Lung (tissue), 12 donors: ENCODE measurements around the gene EXOSC2. TPM values are rescaled to one million over a fixed set of nuclear protein-coding genes. Genes with fewer than 3 reads are reported as not detected.

Experiments
- ATAC-seq: fragments of 200-7000 bp; cut with Tn5 transposase; one replicate; pipeline ENCODE4 v1.9.1; 2020; ENCODE audit warnings: moderate number of reproducible peaks; ENCODE audit not compliant: insufficient read depth, low FRiP score
- DNase-seq, 3 donors: peaks; one replicate each; pipeline ENCODE4 v3.0.0-alpha.2; 2013 to 2017
- H3K27ac ChIP-seq, 2 donors: one replicate each; pipeline ENCODE4 v1.5.1; 2013; ENCODE audit warnings: mild to moderate bottlenecking in 2 of 2, moderate library complexity in 2 of 2, control low read depth in 1 of 2, inconsistent platforms in 1 of 2, low read depth in 1 of 2, low read length in 1 of 2
- H3K27me3 ChIP-seq, 3 donors: one replicate each; pipeline ENCODE4 v1.5.1; 2013; ENCODE audit warnings: low read length in 2 of 3; ENCODE audit not compliant: control insufficient read depth in 3 of 3, insufficient read depth in 3 of 3
- H3K36me3 ChIP-seq, 4 donors: one replicate each; pipeline ENCODE4 v1.5.1; 2013; ENCODE audit warnings: low read length in 4 of 4, mild to moderate bottlenecking in 1 of 4, moderate library complexity in 1 of 4; ENCODE audit not compliant: control insufficient read depth in 4 of 4, insufficient read depth in 4 of 4
- H3K4me1 ChIP-seq, 5 donors: one replicate each; pipeline ENCODE4 v1.5.1; 2013; ENCODE audit warnings: low read length in 5 of 5, mild to moderate bottlenecking in 2 of 5, moderate library complexity in 1 of 5; ENCODE audit not compliant: control insufficient read depth in 5 of 5, insufficient read depth in 5 of 5
- H3K4me3 ChIP-seq: one replicate; pipeline ENCODE4 v1.5.1; 2013; ENCODE audit warnings: mild to moderate bottlenecking, control low read depth, moderate library complexity
- H3K9ac ChIP-seq, 2 donors: one replicate each; pipeline ENCODE4 v1.5.1; 2013; ENCODE audit warnings: low read length in 2 of 2, control low read depth in 1 of 2; ENCODE audit not compliant: insufficient read depth in 1 of 2
- H3K9me3 ChIP-seq, 4 donors: one replicate each; pipeline ENCODE4 v1.5.1; 2013; ENCODE audit warnings: low read length in 3 of 4, mild to moderate bottlenecking in 1 of 4, moderate library complexity in 1 of 4; ENCODE audit not compliant: control insufficient read depth in 4 of 4, insufficient read depth in 3 of 4
- WGBS, 2 donors: extraction: QIAGEN DNeasy Blood & Tissue Kit; methylation state at CpG; one replicate each; pipeline ENCODE4 v1.1.7; 2013; 5-methylcytosine and 5-hydroxymethylcytosine counted together
- polyA plus RNA-seq, 2 donors: library from polyadenylated mRNA; stranded (reverse); fragments of 200-250 nt; gene quantifications; one replicate each; pipeline ENCODE4 v1.2.1, GENCODE V29; 2013
- total RNA-seq, 2 donors: library from RNA; depleted of rRNA in 1 of 2; stranded (reverse); fragments of >200 nt in 1 of 2; gene quantifications; one replicate each; pipeline ENCODE4 v1.2.1, GENCODE V29; 2014 to 2021
- TF ChIP-seq, protein P1 (sequence below): IDR thresholded peaks from 2 replicates; pipeline ENCODE4 v1.5.1; 2012; ENCODE audit warnings: mild to moderate bottlenecking; ENCODE audit errors: control extremely low read depth, extremely low read depth
- donor health status: control.
- donor health status: control.
- donor health status: Bipolar disorder and iron deficiency.
- donor health status: healthy.
- donor health status: DM: yes; HTN: yes; CAD: no.

The EXOSC2 gene
- total and polyA plus RNA-seq, 4 donors, result 15.3 to 23.0 (median 19.0) TPM

DNA sequence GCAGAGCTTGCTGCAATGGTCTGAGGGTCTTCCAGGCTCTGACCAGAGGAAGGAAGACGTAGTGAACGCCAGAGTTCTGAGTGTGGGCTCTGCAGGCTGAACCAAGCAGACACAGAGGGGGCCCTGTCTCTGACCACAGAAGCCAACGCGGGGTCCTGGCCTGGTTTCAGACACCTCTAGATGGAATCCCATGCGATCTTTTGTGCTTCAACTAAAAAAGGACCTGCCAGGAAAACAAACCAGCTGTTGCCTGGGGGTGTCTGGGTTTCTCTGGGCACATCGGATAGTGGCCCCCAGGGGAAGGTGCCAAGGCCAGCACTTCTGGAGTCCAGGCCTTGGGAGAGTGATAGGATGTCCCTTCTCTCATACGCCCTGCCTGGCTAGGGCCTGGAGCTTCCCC lies 16.3 kb upstream of the EXOSC2 start:
- Histone ChIP-seq H3K9ac (no peak overlapping the region), H3K36me3 (no peaks in the 10 kb centered on the region), H3K9me3 (no peaks in the 10 kb centered on the region), H3K4me3 (no peak overlapping the region), H3K4me1 (peaks cover 0 to 6% (median 0%) of the 10 kb centered on the region in 5 donors), H3K27me3 (peaks cover 0 to 32% (median 10%) of the 10 kb centered on the region in 3 donors), H3K27ac (no peak overlapping the region)
- DNase-seq, result no peak
- TF ChIP-seq, protein P1, sequence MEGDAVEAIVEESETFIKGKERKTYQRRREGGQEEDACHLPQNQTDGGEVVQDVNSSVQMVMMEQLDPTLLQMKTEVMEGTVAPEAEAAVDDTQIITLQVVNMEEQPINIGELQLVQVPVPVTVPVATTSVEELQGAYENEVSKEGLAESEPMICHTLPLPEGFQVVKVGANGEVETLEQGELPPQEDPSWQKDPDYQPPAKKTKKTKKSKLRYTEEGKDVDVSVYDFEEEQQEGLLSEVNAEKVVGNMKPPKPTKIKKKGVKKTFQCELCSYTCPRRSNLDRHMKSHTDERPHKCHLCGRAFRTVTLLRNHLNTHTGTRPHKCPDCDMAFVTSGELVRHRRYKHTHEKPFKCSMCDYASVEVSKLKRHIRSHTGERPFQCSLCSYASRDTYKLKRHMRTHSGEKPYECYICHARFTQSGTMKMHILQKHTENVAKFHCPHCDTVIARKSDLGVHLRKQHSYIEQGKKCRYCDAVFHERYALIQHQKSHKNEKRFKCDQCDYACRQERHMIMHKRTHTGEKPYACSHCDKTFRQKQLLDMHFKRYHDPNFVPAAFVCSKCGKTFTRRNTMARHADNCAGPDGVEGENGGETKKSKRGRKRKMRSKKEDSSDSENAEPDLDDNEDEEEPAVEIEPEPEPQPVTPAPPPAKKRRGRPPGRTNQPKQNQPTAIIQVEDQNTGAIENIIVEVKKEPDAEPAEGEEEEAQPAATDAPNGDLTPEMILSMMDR, result no peak
- 65 to 66% methylated on average over 7 of the region's 7 CpGs for WGBS, 2 donors
- no peak for ATAC-seq

DNA sequence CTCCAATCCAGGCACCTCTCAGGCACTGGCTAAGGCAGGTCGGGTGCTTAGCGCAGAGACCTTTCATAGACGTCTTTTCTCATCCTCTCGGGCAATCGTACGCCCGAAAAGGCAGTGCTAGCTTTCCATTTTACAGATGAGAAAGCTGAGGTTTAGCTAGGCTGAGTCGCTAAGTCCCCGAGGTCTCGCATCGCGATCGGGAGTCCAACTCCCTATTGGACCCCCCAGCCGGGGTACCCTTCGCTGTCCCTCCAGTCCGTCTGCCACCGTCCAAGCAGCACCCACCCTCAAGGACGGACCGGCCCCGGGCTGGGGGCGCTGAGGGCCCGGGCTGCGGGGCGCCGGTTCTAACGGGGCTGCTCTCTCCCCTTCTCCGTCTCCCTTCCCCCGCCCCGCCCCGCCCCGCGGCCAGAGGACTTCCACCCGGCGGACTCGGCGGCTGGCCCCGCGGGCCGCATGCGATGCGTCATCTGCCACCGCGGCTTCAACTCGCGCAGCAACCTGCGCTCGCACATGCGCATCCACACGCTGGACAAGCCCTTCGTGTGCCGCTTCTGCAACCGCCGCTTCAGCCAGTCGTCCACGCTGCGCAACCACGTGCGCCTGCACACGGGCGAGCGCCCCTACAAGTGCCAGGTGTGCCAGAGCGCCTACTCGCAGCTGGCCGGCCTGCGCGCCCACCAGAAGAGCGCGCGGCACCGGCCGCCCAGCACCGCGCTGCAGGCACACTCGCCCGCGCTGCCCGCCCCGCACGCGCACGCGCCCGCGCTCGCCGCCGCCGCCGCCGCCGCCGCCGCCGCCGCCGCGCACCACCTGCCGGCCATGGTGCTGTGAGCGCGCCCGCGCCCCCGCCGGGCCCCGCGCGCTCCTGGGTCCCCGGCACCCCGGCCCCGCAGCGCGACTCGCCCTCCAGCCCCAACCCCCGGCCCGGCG lies 12.5 kb upstream of the EXOSC2 start:
- Histone ChIP-seq H3K27ac (no peak overlapping the region), H3K4me1 (peaks cover 0 to 8% (median 0%) of the 10 kb centered on the region in 5 donors), H3K9me3 (peaks cover 0 to 5% (median 0%) of the 10 kb centered on the region in 4 donors), H3K36me3 (no peaks in the 10 kb centered on the region), H3K4me3 (peak overlapping the region; percentile 45), H3K27me3 (peaks cover 0 to 31% (median 11%) of the 10 kb centered on the region in 3 donors), H3K9ac (no peak overlapping the region)
- DNase-seq (peak; percentile 50 to 73 (median 62)), ATAC-seq (peak; percentile 70)
- 2 to 5% methylated on average over 65 to 116 of the region's 116 CpGs for WGBS, 2 donors
- TF ChIP-seq, protein P1, result no peak

DNA sequence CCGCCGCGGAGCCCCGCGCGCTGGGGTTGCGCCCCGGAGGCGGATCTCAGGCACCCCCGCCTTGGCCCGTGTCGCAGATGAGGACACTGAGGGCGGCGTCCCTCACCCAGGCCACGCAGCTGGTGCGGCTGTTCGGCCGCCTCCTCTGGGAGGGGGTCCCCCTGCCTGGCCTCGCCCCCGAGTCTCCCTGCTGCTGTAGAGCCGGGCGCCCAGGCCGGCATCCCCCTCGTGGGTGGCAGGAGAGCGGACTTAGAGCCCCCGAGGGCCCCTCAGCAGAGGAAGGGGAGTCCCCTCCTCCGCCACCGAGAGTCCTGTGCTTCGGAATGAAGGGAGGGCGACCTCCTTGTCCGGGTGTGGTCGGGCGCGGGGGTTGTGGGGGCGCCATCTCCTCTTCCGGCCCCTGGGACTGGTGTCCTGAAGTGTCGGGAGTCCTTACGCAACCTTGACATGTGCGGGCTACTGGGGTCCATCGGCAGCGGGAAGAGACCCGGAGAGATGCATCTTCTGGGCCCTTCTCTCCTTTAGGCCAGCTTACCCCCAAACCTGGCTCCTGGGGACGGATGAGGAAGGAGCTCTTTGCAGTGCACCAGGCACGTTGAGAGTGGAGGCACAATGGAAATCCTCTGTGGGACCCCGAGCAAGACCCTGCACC lies 11.7 kb upstream of the EXOSC2 start:
- no peak for DNase-seq
- H3K27ac ChIP-seq, result no peak overlapping the region

More for the DNA sequence above, 11.7 kb upstream of the EXOSC2 start:
- H3K9ac ChIP-seq, result no peak overlapping the region
- peaks cover 0 to 8% (median 0%) of the 10 kb centered on the region in 5 donors for H3K4me1 ChIP-seq
- peaks cover 0 to 5% (median 0%) of the 10 kb centered on the region in 4 donors for H3K9me3 ChIP-seq
- TF ChIP-seq, protein P1, result no peak
- peaks cover 0 to 31% (median 11%) of the 10 kb centered on the region in 3 donors for H3K27me3 ChIP-seq
- no peaks in the 10 kb centered on the region for H3K36me3 ChIP-seq
- H3K4me3 ChIP-seq, result peak overlapping the region; percentile 45
- WGBS, 2 donors, result 0 to 1% methylated on average over 32 to 45 of the region's 45 CpGs
- ATAC-seq, result no peak
